Activated CD8-positive, alpha-beta memory T cell treated with anti-CD3 and anti-CD28 coated beads, Interleukin-2, amount 50 U/mL, for 24 hours (primary cell): ENCODE results near the gene SLC2A9.
"Not testable (repeated sequence)": the region's sequence is repeated elsewhere in the genome, so short reads cannot be mapped to it uniquely, and the experiment has no call there.

Experiments
- DNase-seq: peaks from one replicate; pipeline ENCODE4 v3.0.0-alpha.2; 2020; ENCODE audit errors: extremely low read depth

SLC2A9 gene

DNA sequence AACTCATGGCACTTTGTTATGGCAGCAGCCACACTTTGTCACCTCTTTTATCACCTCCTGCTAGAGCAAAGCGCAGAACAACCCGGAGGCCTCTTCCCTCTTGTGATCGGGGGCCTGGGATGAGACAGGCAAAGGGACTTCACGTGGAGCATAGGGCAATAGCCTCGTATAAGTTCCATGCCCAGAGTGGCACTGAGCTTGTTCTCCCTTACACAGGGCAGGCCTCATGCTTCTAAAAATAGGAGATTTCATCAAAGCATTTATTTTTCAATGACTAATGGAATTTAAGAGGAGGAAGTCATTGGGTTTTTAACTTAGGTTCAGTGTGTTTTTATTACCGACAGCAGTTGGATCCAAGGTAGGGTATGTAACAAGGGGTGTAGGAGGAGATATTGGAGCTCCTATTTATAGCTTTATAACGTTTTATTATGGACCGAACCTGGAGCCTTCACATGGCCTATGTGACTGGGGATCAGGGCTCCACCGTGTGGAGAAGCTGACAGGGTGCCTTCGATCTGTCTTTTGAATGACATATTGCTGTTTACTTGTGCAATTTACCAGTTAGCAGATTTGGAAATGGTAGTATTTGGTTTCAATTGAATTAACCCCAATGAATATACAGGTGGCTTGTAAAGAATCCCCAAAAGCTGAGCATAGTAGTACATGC lies 93.8 kb downstream of the SLC2A9 start:
- no peak for DNase-seq

DNA sequence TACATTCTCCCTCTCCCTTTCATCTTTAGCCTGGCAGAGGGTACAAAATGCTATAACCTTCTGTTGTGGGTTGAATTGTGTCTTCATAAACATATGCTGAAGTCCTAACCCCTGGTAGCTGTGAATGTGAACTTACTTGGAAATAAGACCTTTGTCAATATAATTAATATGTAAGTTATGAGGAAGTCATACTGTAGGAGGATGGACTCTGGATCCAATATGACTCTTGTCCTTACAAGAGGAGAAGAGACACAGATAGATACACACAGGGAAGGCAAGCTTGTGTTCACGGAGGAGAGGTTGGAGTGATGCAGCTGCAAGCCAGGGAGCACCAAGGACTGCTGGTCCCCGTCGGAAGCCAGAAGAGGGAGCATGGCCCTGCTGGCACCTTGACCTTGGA lies 94.7 kb downstream of the SLC2A9 start:
- no peak for DNase-seq

- DNase-seq: no peak
These were observed 95.4 kb downstream of the SLC2A9 start for GRCh38 chr4:9925750-9926439.

DNA sequence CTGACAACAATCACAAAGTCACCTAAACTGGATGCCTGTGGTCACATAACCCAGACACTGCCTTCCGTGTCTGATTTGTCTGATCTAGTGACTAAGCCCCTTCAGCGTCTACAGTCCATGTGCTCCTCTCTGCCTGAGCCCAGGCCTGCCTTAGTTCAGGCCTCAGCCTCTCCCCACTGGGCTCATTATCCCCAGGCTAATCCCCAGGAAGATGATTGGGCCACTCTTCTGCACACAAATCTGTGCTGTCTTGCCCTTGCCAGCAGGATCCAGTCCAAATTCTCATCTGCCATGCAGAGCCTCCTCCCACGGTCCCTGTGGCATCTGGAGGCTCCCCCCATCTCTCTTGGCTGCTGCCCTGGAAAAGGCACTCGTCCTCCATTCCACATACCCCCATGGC lies 96.5 kb downstream of the SLC2A9 start:
- DNase-seq: no peak

- DNase-seq: no peak
These were observed 98.0 kb downstream of the SLC2A9 start for GRCh38 chr4:9923195-9923812.

GRCh38 chr4:9921326-9921725 lies 100.0 kb downstream of the SLC2A9 start:
- no peak for DNase-seq

- no peak for DNase-seq
These were observed 101.3 kb downstream of the SLC2A9 start for GRCh38 chr4:9920029-9920428.

- no peak for DNase-seq
These were observed 102.2 kb downstream of the SLC2A9 start for GRCh38 chr4:9919047-9919446.

DNA sequence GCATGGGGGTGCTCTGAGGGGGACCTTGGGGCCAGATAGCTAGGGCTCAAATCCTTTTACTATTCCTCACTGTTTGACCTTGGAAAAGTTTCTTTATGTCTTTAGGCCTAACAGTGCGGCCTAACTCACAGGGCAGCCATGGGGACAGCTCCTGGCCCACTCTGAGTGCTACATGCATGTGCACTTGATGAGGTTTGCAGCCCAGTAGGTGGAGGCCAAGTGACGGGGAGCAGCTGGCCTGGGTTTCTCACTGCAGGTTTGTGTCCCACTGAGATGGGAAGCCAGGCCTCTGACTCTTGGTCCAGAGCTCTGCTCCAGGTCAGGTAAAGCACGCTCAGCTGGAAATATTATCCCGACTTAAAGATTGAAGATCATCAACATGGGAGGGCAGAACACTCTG lies 102.8 kb downstream of the SLC2A9 start:
- no peak for DNase-seq

GRCh38 chr4:9916937-9917336 lies 104.4 kb downstream of the SLC2A9 start:
- no peak for DNase-seq

DNA sequence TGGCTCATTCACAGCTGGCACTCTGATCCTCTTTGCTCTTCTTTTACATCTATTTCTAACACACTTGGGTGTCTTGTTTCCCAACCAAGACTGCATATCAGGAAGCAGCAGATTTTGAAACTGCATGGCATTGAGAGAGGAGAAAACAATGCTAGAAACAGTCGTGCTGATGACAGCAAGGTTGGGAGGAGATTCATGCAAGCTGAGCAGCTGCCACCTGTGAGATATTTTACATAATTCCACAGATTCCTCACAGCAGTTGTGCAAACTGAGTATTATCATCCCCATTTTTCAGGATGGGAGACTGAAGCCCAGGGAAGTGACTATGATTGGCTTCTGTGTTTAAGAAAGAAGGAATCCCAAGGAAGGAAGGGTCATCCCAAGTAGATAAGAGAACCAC lies 105.0 kb downstream of the SLC2A9 start:
- no peak for DNase-seq

DNA sequence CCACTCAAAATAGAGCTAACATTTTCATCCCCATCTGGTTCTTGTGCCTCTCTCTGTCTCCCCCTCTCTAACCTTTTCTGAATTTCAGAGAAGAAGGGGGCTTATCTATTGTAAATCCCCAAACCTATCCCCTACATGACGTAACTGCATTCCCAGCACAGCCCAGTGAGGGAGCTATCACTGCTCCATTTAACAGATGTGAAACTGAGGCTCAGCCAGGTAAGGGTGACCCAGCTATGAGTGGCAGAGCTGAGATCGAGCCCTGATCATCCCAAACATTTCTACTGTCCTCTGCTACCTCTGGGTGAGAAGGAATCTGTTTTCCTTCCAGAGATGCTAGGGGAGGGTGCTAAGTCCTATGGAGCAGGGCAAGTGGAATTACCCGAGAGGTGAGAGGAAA lies 107.5 kb downstream of the SLC2A9 start:
- DNase-seq: no peak

DNA sequence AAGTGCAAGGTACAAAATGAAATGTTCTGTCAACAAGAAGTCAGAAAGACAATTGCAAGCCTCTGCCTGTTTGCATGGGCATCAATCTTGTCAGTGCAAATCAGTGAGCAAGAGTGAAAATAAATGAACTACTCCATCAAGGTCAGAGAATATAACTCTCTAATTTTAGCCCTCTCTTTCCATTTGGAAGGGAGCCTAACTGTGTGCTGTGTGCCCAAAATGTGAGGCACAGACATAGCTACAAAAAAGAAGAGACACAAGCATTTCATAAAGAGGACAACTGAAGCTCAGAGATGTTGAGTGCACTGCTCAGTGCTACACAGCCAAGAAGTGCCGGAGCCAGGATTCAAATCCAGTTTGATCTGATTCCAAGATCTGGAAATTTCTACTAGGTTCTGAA lies 114.3 kb downstream of the SLC2A9 start:
- DNase-seq: no peak

GRCh38 chr4:9904976-9905587 lies 116.2 kb downstream of the SLC2A9 start:
- DNase-seq: no peak

- DNase-seq: no peak
These were observed 118.0 kb downstream of the SLC2A9 start for GRCh38 chr4:9903317-9903716.

DNA sequence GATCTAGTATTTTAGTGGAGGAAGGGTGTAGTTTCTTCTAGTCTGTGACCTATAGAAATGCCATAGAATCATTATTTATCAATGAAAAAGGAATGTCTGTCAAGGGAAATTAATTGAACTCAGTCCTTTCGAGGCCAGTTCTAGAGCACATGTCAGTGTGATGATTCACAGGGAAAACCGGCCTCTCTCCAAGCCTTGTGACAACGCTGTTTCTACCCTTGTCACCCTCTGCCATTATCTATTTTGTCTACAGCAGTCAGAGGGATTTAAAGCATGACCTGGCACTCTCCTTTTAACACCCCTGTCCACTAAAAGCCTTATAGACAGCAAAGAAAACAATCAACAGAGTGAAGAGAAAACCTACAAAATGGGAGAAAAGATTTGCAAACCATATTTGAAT lies 120.0 kb downstream of the SLC2A9 start:
- DNase-seq: no peak

- not testable (repeated sequence) for DNase-seq
These were observed 120.7 kb downstream of the SLC2A9 start for GRCh38 chr4:9900633-9901032.

DNA sequence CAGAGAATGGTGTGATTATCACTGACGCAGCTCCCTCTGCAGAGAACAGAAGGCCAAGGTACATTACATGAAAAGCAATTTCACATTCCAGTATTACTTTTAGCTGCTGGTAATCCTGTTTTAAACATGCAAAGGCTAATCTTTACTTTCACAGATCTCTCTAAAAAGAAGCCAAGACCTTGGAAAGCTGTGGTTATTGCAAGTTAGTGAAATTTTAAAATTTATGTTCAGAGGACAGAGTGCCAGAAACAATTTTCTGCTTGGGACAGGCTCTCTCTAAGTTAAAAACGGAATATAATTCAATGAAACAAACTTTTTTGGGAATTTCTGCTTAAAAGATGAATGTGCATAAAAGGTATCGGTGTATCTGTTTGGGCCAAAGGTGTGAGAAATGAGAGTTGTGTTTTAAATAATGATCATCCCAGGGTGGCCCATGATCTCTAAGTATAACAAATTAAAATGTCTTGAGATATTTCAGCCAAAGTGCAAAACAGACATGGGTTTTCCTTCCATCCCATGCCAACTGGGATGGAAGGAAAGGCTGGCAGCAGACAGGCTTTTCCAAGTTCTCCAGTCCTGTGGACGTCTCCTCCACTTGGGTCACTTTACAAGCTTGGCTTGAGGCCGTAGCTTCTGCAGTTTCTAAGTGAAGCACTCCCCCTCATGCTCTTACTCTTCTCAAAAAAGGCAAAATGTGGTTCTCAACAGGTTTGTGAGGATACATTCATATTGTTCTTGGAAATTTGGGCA lies 121.8 kb downstream of the SLC2A9 start:
- DNase-seq: no peak

- no peak for DNase-seq
These were observed 122.5 kb downstream of the SLC2A9 start for GRCh38 chr4:9898596-9899305.

DNA sequence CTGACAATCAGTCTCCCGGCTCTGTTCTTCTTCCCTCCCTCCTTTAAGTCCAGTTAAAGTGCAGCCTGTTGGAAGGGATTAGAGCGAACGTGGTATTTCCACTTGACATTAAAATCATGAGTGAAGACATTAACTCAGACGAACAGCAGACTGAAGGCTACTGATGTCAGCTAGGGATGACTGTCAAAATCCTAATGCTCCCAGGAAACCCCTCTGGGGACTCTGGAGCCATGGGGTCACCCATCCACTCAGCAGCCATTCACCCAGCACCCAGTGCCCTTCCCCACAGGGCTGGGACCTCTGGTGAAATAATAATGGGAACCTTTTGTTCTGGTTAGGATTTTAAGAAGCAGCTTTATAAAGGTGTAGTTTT lies 126.0 kb downstream of the SLC2A9 start:
- no peak for DNase-seq

GRCh38 chr4:9894644-9895332 lies 126.5 kb downstream of the SLC2A9 start:
- DNase-seq: no peak
